ENCODE results near the gene MYOM1.

- TF ChIP-seq CTCF (IDR thresholded peaks at IDR 0.05) (no peak), POLR2AphosphoS5 (IDR thresholded peaks at IDR 0.05) (no peak)
Observed at GRCh38 chr18:3104190-3105054, 115.3 kb downstream of the MYOM1 start.

Measured in sigmoid colon (tissue), 4 donors.